WI38 (cell line): Measurements from ENCODE around the gene UNC5A.

ENCODE experiments used
- H3K4me3 ChIP-seq: 2 replicates; pipeline ENCODE4 v1.5.1; 2011; ENCODE audit warnings: low read depth, mild to moderate bottlenecking, control low read depth, low read length
- TF ChIP-seq, protein P1 (sequence below): IDR thresholded peaks from 2 replicates; pipeline ENCODE4 v1.5.1; 2012; ENCODE audit warnings: low read depth, mild to moderate bottlenecking, control low read depth, low read length

The UNC5A gene

DNA sequence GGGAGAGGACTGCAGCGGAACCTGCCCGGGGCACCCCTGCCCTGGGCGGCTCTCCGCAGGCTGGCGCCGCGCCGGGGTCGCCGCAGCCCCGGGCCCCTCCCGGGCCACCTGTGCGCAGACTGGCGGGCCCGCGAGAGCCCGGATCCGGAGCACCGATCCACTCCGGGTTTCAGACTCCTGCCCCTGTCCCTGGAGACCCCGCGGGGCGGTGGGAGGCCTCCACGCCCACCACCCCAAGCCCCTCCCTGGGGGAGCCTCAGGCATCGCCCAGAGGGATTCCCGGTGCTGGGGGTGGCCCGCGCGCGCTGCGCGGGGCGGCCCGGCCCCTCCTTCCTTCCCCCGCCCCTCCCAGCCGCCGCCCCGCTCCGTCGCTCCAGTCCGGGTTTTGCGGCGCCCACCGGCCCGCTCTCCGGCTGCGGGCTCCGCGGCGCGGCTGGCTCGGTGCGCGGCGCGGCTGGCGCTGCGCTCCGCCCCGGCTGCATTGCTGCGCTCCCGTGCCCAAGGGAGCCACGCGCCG is at the start of gene UNC5A:
TSS of gene UNC5A (plus strand) at position 479 of the 517 bp plus-strand sequence. CDS start 192 bp downstream, outside the sequence.
- no peak within 1 kb of the TSS for H3K4me3 ChIP-seq
- TF ChIP-seq, protein P1, sequence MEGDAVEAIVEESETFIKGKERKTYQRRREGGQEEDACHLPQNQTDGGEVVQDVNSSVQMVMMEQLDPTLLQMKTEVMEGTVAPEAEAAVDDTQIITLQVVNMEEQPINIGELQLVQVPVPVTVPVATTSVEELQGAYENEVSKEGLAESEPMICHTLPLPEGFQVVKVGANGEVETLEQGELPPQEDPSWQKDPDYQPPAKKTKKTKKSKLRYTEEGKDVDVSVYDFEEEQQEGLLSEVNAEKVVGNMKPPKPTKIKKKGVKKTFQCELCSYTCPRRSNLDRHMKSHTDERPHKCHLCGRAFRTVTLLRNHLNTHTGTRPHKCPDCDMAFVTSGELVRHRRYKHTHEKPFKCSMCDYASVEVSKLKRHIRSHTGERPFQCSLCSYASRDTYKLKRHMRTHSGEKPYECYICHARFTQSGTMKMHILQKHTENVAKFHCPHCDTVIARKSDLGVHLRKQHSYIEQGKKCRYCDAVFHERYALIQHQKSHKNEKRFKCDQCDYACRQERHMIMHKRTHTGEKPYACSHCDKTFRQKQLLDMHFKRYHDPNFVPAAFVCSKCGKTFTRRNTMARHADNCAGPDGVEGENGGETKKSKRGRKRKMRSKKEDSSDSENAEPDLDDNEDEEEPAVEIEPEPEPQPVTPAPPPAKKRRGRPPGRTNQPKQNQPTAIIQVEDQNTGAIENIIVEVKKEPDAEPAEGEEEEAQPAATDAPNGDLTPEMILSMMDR, result no peak

DNA sequence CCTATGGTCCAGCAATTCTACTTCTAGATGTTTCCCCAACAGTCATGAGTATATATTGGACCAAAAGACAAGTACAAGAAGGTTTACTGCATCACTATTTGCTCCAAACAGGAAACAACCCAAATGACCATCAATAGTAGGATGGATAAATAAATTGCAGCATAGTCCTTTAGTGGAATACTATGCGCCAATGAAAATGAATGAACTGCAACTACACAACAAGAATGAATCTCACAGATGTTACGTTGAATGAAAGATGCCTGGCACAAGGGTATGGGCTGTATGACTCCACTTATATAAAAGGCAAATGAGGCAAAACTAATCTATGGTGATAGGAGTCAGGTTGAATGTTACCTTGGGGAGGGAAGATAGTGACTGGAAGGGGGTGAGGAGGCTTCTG is 48.6 kb upstream of the UNC5A start:
- H3K4me3 ChIP-seq, result no peak overlapping the region
- TF ChIP-seq, protein P1, result no peak

DNA sequence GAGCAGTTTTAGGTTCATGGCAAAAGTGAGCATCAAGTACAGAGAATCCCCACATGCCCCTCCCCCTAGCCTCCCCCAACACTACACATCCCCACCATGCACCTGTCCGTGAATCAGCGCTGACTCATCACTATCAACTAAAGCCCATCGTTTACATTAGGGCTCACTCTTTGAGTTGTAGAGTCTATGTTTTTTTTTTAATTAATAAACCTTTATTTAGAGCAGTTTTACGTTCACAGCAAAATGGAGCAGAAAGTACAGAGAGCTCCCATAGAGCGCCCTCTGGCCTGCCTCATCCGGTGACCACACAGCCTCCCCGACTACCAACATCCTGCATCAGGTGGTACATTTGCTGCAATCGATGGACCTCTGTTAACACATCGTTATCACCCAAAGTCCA is 47.9 kb upstream of the UNC5A start:
- TF ChIP-seq, protein P1, result no peak
- H3K4me3 ChIP-seq, result no peak overlapping the region

DNA sequence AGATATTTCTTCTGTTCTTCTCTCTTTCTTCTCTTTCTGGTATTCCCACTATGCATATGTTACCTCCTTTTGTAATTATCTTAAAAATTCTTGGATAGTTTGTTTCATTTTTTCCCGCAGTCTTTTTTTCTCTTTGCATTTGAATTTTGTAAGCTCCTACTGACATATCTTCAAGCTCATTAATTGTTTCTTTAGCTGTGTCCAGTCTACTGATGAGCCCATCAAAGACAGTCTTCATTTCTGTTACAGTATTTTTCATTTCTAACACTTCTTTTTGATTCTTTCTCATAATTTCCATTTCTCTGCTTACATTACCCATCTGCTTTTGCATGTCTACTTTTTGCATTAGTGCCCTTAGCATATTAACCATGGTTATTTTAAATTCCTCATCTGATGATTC is 44.7 kb upstream of the UNC5A start:
- H3K4me3 ChIP-seq, result no peak overlapping the region
- TF ChIP-seq, protein P1, result no peak

DNA sequence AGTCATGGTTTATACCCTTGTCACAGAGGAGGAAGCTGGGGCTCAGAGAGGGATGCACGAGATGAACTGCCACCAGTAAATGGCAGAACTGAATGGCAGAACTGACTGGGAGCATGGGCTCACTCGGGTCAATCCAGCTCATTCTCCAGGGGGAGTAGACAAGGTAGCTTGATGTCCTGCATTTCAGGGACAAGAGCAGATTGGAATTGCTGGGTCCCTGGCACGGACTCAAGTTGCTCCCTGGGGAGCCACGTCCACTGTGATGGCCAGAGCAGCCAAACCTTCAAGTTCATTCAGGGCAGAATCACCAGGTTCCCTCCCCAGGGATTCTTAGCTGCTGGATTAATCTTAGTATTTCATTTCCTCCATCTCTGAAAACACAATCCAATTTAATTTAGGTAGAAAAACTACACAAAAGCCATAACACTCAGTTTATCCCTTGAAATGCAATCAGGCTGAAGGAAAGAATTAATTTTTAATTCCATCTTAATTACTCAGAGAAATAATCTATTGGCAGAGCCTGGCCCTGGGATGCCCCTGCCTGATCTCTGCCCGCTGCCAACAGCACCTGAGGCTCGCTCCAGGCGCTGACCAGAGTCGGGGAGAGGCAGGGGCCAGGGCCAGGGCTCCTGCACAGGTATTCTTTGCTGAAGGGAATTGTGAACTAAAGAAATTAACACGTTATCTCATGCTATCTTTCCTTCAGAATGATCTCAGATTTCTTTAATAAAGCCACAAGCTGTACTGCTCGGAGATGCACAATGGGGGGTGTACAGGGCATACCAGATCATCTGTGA is 42.0 kb upstream of the UNC5A start:
- H3K4me3 ChIP-seq, result no peak overlapping the region
- TF ChIP-seq, protein P1, result no peak

DNA sequence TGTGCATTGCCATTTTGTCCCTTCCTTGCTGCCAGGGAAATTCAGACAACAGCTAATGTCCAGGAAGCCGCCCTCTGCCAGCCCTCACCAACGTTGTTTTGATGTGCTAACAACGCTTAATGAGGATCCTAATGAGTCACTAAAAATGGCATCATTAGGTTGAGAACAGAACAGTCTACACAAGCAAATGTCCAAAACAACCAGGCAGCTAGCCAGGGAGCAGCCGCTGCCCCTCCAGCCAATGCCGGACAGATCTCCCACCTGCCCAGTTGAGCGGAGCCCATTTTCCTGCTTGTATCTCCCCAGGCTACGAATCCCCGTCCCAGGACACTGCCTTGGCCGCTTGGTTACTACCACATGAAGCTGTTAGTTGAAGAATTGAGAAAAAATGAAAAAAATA is 40.4 kb upstream of the UNC5A start:
- H3K4me3 ChIP-seq, result no peak overlapping the region
- TF ChIP-seq, protein P1, result no peak

DNA sequence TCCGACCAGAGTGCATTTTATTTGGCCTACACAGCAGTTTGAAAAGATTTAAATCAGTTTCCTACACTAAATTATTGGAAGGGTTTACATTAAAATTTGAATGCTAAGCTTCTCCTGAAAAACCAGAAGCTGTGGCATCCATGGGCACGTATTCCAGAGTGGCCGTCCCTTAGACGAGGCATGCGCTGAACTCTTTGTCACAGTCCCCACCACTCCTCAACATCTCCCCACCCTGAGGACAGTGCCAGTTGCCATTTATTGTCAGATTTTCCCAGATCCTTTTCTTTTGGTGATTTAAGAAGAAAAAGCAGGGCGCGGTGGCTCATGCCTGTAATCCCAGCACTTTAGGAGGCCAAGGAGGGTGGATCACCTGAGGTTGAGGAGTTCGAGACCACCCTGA is 39.9 kb upstream of the UNC5A start:
- no peak overlapping the region for H3K4me3 ChIP-seq
- TF ChIP-seq, protein P1, result no peak
